SHP77 (cell line): ENCODE data around the gene C1QTNF9.
"Not testable (repeated sequence)": the region's sequence is repeated elsewhere in the genome, so short reads cannot be mapped to it uniquely, and the experiment has no call there.

Experiments used
- DNase-seq, 2 experiments: peaks; one replicate each; lab custom pipeline; 2025; lab: John Stamatoyannopoulos, UW

C1QTNF9 gene

DNA sequence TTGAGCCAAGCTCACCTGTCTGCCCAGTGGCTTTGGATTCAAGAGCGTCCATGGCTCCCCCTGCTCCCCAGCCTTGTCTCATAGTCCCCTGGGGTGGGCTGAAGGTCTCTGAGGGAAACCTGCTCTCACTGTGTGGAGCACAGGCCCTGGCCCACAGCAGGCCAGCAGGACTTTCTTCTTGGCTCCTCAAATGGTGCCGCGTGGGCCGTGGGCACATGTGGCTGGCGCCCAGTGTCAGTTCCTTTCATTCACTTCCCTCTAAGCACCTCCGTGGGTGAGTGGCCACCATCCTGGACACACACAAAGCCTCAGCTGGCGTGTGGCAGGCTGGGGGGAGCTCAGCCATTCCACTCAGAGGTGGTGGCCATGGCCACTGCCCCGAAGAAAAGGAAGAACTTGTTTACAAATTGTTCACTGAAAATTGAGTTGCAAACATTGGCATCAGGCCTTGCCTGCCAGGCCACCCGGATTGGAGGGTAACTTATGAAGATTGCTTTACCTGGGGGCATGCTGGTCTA is 53.1 kb downstream of the C1QTNF9 start:
- no peak for DNase-seq

DNA sequence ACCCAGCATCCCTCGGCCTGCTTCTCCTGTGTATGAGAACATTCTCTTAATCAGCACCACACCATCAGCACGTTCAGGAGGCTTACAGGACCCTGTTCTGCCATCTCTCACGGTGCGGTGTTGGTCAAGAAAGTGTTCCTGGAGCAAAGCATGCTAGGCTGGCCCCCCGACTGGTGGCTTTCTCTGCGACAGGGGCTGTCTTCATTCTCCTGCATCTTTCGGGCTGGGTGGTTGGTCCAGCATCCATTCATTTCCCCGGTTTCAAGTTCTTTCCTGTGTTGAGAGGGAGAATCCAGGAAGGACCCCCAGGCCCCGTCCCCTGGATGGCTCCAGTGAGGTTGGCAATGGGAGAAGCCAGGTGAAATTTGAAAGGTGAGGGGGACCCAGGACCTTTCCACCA is 55.8 kb downstream of the C1QTNF9 start:
- DNase-seq = no peak

DNA sequence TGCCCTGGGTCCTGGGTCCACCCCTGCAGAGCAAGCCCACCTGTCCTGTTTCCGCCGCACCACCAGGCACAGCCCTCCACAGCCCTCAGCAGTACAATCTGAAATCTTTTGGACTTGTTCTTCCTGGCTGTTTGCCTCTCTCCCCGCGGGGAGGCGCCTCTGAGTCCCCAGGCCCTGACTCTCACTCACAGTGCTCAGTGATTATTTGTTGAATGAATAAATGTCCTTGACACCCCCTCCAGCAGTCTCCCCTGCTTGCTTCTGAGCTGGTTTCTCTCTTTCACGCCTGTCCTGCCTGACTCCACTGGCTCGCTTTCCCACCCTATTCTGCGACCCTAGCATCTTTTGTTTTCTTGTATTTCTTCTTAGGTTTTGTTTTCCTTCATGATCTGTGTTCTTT is 56.9 kb downstream of the C1QTNF9 start:
- DNase-seq = not testable (repeated sequence)

DNA sequence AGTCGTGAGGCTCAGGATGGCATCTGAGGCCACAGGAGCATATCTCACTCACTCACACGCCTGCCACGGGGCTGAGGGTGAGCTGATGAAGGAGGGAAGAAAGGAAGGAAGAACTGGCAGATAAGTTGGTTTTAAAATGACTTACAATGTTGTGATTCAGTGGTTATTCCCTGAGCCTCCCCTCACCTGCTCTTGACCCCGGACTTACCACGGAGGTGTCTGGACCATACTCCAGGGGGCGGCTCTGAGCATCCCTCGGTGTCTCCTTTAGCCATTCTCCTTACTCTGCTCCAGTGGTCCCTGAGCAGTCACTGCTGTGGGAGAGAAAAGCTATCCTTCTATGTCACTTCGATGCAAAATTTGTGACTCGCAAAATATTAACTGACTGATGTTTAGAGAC is 61.9 kb downstream of the C1QTNF9 start:
- DNase-seq = not testable (repeated sequence)
